Muscle layer of colon (tissue), 2 donors: Measurements from ENCODE around the gene CYP4F3.
"Not testable (repeated sequence)": the region's sequence is repeated elsewhere in the genome, so short reads cannot be mapped to it uniquely, and the experiment has no call there.

Experiments
- H3K27ac ChIP-seq: one replicate; pipeline ENCODE4 v1.7.0; 2013; ENCODE audit warnings: low read depth, mild to moderate bottlenecking, low read length, moderate library complexity
- H3K27me3 ChIP-seq, 2 donors: one replicate each; pipeline ENCODE4 v1.7.0; 2013; ENCODE audit warnings: low read length in 2 of 2, mild to moderate bottlenecking in 2 of 2; ENCODE audit not compliant: insufficient read depth in 2 of 2, control insufficient read depth in 1 of 2
- H3K36me3 ChIP-seq: one replicate; pipeline ENCODE4 v1.7.0; 2013; ENCODE audit warnings: mild to moderate bottlenecking, low read length; ENCODE audit not compliant: insufficient read depth
- H3K4me1 ChIP-seq: one replicate; pipeline ENCODE4 v1.7.0; 2013; ENCODE audit warnings: mild to moderate bottlenecking, low read length; ENCODE audit not compliant: insufficient read depth
- H3K4me3 ChIP-seq, 2 donors: one replicate each; pipeline ENCODE4 v1.7.0; 2013; ENCODE audit warnings: low read length in 2 of 2, low read depth in 1 of 2, mild to moderate bottlenecking in 1 of 2, moderate library complexity in 1 of 2
- H3K9ac ChIP-seq: one replicate; pipeline ENCODE4 v1.7.0; 2013; ENCODE audit warnings: low read length
- H3K9me3 ChIP-seq: one replicate; pipeline ENCODE4 v1.7.0; 2013; ENCODE audit warnings: mild to moderate bottlenecking, low read length
- donor health status: abdominal sarcoma.
- donor health status: Adenocarcinoma of cecum.

The CYP4F3 gene

GRCh38 chr19:15671891-15672579 lies 31.3 kb downstream of the CYP4F3 start:
- Histone ChIP-seq H3K4me3 (no peak overlapping the region), H3K4me1 (peaks cover 16% of the 10 kb centered on the region), H3K36me3 (no peaks in the 10 kb centered on the region), H3K27me3 (no peaks in the 10 kb centered on the region), H3K9ac (peak overlapping the region; percentile 50), H3K9me3 (no peaks in the 10 kb centered on the region), H3K27ac (peak overlapping the region; percentile 76)

- H3K9me3 ChIP-seq = no peaks in the 10 kb centered on the region
- H3K27ac ChIP-seq = peak within 1 kb of the TSS; percentile 76
- H3K9ac ChIP-seq = peak within 1 kb of the TSS; percentile 50
- no peaks in the 10 kb centered on the region for H3K27me3 ChIP-seq
- H3K4me1 ChIP-seq = peaks cover 16% of the 10 kb centered on the region
- H3K36me3 ChIP-seq = no peaks in the 10 kb centered on the region
- peak within 1 kb of the TSS in 1 of 2 donors; percentile 12 for H3K4me3 ChIP-seq
Observed at GRCh38 chr19:15672580-15673175, 32.0 kb downstream of the CYP4F3 start, which contains the start of gene CYP4F12. CYP4F12 (plus strand) TSS chr19:15673087; CDS start chr19:15673530, 443 bp downstream.

GRCh38 chr19:15673176-15673654 lies 32.5 kb downstream of the CYP4F3 start:
- H3K27me3 ChIP-seq = no peaks in the 10 kb centered on the region
- H3K9me3 ChIP-seq = no peaks in the 10 kb centered on the region
- peaks cover 16% of the 10 kb centered on the region for H3K4me1 ChIP-seq
- H3K9ac ChIP-seq = no peak overlapping the region
- H3K27ac ChIP-seq = no peak overlapping the region
- H3K4me3 ChIP-seq = peak overlapping the region in 1 of 2 donors; percentile 12
- H3K36me3 ChIP-seq = peaks cover 3% of the 10 kb centered on the region

- no peak overlapping the region for H3K27ac ChIP-seq
- H3K36me3 ChIP-seq = peaks cover 24% of the 10 kb centered on the region
- no peak overlapping the region for H3K9ac ChIP-seq
- H3K9me3 ChIP-seq = no peaks in the 10 kb centered on the region
- peaks cover 16% of the 10 kb centered on the region for H3K4me1 ChIP-seq
- H3K27me3 ChIP-seq = no peaks in the 10 kb centered on the region
- H3K4me3 ChIP-seq = no peak overlapping the region
Observed at GRCh38 chr19:15675560-15675959, 34.9 kb downstream of the CYP4F3 start.

- H3K9me3 ChIP-seq = no peaks in the 10 kb centered on the region
- H3K27ac ChIP-seq = no peak overlapping the region
- H3K4me1 ChIP-seq = no peaks in the 10 kb centered on the region
- no peak overlapping the region for H3K9ac ChIP-seq
- no peak overlapping the region for H3K4me3 ChIP-seq
- H3K36me3 ChIP-seq = peaks cover 44% of the 10 kb centered on the region
- no peaks in the 10 kb centered on the region for H3K27me3 ChIP-seq
Observed at GRCh38 chr19:15679089-15679488, 38.4 kb downstream of the CYP4F3 start.

- not testable (repeated sequence) for H3K9me3 ChIP-seq, H3K9ac ChIP-seq, H3K27me3 ChIP-seq, H3K4me1 ChIP-seq, H3K4me3 ChIP-seq, H3K27ac ChIP-seq
- peaks cover 52% of the 10 kb centered on the region for H3K36me3 ChIP-seq
Observed at GRCh38 chr19:15679865-15680264, 39.2 kb downstream of the CYP4F3 start.

GRCh38 chr19:15680478-15681322 lies 40.0 kb downstream of the CYP4F3 start:
- Histone ChIP-seq H3K9ac (no peak overlapping the region), H3K27ac (no peak overlapping the region), H3K4me1 (no peaks in the 10 kb centered on the region), H3K4me3 (no peak overlapping the region), H3K9me3 (no peaks in the 10 kb centered on the region), H3K36me3 (peaks cover 58% of the 10 kb centered on the region), H3K27me3 (no peaks in the 10 kb centered on the region)

GRCh38 chr19:15683411-15683810 lies 42.7 kb downstream of the CYP4F3 start:
- Histone ChIP-seq H3K27me3 (no peaks in the 10 kb centered on the region), H3K36me3 (peaks cover 59% of the 10 kb centered on the region)

GRCh38 chr19:15684828-15685227 lies 44.1 kb downstream of the CYP4F3 start:
- no peak overlapping the region for H3K4me3 ChIP-seq
- peaks cover 45% of the 10 kb centered on the region for H3K36me3 ChIP-seq
- H3K27ac ChIP-seq = no peak overlapping the region
- H3K9me3 ChIP-seq = peaks cover 6% of the 10 kb centered on the region
- H3K4me1 ChIP-seq = no peaks in the 10 kb centered on the region
- H3K27me3 ChIP-seq = no peaks in the 10 kb centered on the region
- no peak overlapping the region for H3K9ac ChIP-seq

More at GRCh38 chr19:15683411-15683810, 42.7 kb downstream of the CYP4F3 start:
- H3K9ac ChIP-seq = no peak overlapping the region
- no peaks in the 10 kb centered on the region for H3K4me1 ChIP-seq
- no peak overlapping the region for H3K4me3 ChIP-seq
- no peak overlapping the region for H3K27ac ChIP-seq
- peaks cover 6% of the 10 kb centered on the region for H3K9me3 ChIP-seq

DNA sequence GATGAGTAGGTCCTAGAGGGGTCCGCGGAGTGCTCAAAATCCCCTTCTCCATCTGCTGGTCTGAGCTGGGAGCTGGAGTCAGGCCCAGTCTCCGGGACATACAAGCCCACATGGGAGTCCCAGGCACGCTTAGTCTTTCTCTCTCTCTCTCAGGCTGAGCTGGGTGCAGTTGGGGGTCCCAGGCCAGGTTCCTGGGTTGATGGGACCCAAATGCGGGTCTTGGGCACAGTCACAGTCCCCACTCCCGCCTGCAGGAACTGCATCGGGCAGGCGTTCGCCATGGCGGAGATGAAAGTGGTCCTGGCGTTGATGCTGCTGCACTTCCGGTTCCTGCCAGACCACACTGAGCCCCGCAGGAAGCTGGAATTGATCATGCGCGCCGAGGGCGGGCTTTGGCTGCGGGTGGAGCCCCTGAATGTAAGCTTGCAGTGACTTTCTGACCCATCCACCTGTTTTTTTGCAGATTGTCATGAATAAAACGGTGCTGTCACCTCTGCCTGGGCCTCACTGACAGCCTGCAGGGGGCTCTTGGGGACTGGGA lies 56.0 kb downstream of the CYP4F3 start:
- Histone ChIP-seq H3K27ac (no peak overlapping the region), H3K27me3 (no peaks in the 10 kb centered on the region), H3K9me3 (no peaks in the 10 kb centered on the region), H3K4me3 (no peak overlapping the region), H3K4me1 (peaks cover under 1% of the 10 kb centered on the region), H3K9ac (no peak overlapping the region), H3K36me3 (peaks cover 5% of the 10 kb centered on the region)
